Tibial nerve (tissue), 4 donors: ENCODE measurements around the gene NDST1.

Experiments used
- EP300 ChIP-seq, 2 donors: sonication (generic); formaldehyde crosslinking; IDR thresholded peaks; one replicate each; pipeline ENCODE4 v1.6.1; 2017; ENCODE audit warnings: antibody characterized with exemption in 2 of 2, mild to moderate bottlenecking in 1 of 2
- TF ChIP-seq, protein P1 (sequence below), 5 experiments: fragments of 200-600 bp in 3 of 5; fragments of 450-650 bp in 2 of 5; sonication (generic) in 3 of 5; IDR thresholded peaks; one replicate each; pipeline ENCODE4 v1.5.1; 2016 to 2019; ENCODE audit warnings: antibody characterized with exemption in 5 of 5, mild to moderate bottlenecking in 3 of 5, moderate library complexity in 2 of 5

DNA sequence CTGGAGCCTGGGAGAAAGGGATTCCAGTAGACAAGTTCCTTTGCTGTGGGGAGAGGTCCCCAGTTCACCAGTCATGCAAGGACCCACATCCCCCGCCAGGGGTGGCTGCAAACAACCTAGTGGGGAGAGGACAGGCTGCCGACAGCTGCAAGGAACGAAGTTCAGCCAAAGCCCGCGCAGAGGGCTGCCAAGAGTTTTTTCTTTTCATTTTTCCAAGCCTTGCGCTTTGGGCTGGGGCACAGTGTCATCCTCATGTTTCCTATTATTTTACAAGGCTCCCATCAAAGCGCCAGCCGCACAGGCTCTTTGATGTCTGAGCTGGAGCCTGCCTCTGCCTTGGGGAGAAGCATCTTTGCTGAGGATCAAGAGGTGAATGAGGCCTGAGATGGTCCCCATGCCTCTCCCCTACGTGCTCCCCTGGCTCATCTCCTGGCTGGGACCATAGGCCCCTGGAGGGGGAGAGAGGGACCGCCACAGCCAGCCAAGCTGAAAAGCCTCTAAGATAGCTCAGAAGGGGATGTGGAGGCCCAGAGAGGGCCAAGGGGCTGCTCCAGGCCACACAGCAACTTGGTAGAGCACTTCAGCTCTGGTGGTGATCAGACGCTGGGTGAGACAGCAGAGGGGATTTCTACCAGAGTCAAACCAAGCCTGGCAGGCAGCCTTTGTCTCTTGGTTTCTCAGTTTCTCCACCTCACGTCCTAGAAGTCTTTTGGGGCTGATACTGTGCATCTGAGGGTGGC is 82.1 kb downstream of the NDST1 start:
- peak in 1 of 2 donors; percentile 80 for TF ChIP-seq EP300 (IDR thresholded peaks at IDR 0.05)
- TF ChIP-seq, protein P1, sequence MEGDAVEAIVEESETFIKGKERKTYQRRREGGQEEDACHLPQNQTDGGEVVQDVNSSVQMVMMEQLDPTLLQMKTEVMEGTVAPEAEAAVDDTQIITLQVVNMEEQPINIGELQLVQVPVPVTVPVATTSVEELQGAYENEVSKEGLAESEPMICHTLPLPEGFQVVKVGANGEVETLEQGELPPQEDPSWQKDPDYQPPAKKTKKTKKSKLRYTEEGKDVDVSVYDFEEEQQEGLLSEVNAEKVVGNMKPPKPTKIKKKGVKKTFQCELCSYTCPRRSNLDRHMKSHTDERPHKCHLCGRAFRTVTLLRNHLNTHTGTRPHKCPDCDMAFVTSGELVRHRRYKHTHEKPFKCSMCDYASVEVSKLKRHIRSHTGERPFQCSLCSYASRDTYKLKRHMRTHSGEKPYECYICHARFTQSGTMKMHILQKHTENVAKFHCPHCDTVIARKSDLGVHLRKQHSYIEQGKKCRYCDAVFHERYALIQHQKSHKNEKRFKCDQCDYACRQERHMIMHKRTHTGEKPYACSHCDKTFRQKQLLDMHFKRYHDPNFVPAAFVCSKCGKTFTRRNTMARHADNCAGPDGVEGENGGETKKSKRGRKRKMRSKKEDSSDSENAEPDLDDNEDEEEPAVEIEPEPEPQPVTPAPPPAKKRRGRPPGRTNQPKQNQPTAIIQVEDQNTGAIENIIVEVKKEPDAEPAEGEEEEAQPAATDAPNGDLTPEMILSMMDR (IDR thresholded peaks at IDR 0.05): peak; percentile 53 to 89 (median 70)
